SH-SY5Y (cell line): Measurements from ENCODE around the gene INF2.

Experiments used
- GATA2 ChIP-seq: IDR thresholded peaks from 2 replicates; pipeline ENCODE4 v1.6.1; 2011; ENCODE audit warnings: mild to moderate bottlenecking, low read depth, low read length
- GATA3 ChIP-seq: IDR thresholded peaks from 2 replicates; pipeline ENCODE4 v1.6.1; 2011; ENCODE audit warnings: low read depth, mild to moderate bottlenecking, low read length, moderate library complexity

- TF ChIP-seq GATA2, result peak; percentile 51
- no peak for TF ChIP-seq GATA3
Measured at GRCh38 chr14:104682107-104682593, 7.3 kb upstream of the INF2 start.
